HG03460 (cell line): ENCODE results near the gene NBAS.
"Not testable (repeated sequence)": the region's sequence is repeated elsewhere in the genome, so short reads cannot be mapped to it uniquely, and the experiment has no call there.

Experiments used
- ATAC-seq: cut with Tn5 transposase; IDR thresholded peaks from one replicate; pipeline ENCODE4 v1.9.1; 2021; ENCODE audit not compliant: unreplicated experiment

Gene NBAS

DNA sequence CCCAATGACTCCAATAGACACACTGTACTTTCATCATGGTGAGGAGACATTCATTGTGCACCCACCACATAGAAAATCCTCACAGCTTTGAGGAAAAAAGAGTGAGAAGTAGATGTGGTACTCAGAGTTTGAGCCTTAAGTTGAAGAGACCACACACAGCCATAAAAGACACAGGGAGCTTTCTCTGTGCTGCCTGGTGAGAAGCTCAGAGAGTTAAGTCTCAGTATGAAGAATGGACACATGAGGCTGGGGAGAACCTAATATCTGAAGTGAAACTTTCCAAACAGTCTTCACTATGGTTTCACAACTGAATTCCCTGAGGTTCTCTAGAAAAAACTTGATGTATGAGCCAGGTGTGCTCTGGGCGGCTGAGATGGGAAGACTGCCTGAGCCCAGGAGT is 237.9 kb downstream of the NBAS start:
- no peak for ATAC-seq

DNA sequence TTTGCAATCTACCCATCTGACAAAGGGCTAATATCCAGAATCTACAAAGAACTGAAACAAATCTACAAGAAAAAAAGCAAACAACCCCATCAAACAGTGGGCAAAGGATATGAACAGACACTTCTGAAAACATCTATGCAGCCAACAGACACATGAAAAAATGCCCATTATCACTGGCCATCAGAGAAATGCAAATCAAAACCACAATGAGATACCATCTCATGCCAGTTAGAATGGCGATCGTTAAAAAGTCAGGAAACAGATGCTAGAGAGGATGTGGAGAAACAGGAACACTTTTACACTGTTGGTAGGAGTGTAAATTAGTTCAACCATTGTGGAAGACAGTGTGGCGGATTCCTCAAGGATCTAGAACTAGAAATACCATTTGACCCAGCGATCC is 239.7 kb downstream of the NBAS start:
- not testable (repeated sequence) for ATAC-seq

DNA sequence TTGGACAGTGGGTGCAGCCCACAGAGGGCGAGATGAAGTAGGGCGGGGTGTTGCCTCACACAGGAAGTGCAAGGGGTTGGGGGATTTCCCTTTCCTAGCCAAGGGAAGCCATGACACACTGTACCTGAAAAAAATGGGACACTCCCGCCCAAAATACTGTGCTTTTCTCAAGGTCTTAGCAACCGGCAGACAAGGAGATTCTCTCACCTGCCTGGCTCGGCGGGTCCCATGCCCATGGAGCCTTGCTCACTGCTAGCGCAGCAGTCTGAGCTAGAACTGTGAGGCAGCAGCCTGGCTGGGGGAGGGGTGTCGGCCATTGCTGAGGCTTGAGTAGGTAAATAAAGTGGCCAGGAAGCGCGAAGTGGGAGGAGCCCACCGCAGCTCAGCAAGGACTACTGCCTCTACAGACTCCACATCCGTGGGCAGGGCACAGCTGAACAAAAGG is 244.7 kb downstream of the NBAS start:
- no peak for ATAC-seq

DNA sequence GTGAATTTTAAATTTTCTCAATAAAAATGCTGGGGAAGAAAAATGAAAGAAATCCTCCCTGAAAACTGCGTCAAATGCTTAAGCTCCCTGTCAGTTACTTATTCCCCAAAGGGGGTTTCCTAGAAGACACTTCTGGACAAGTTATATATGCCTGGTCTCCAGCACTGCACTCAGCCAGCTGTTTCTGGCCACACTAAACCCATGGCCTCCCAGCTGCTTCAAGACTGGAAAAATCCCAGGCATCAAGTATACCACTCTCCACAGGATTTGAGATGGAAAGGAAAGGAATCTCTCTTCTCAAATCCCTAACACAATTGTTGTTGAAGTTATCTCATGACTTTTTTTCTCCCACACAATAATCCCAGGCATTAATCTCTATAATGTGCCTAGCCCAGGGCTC is 245.7 kb downstream of the NBAS start:
- ATAC-seq = no peak

DNA sequence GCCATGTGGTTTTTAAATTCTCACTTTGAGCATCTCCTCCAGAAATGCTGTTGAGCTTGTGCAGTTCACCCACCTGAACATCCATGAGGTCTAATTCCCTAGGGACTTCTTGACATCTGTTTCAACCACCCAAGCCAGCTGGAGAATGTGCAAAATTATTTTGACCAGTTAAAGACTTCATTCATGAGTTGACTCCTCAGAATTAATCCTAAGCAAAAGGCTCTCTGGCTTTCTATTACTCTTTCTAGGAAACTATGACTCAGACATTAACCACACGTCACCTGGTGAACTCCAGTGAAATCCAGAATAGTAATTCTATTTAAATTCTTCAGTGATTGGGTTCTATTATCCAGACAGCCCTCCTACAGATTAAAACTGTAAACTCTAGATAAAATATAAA is 247.5 kb downstream of the NBAS start:
- peak; percentile 68 for ATAC-seq

DNA sequence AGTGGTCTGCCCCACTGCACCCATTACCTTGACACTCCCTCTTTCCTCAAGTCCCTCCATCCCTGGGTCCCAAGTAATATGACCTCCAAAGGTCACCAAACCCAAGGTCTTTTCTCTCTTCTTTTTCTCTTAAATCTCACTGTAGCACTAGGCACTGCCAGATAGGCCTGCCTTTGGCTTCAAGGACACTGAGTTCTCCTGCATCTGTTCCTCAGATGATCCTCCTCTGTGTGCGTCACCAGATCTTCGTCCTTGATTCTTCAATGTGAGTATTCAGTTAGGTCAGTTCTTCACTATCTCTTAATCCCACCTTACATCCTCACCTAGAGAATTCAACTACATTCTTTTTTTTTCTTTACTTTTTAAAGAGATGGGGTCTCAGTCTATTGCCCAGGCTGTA is 249.2 kb downstream of the NBAS start:
- ATAC-seq = no peak

DNA sequence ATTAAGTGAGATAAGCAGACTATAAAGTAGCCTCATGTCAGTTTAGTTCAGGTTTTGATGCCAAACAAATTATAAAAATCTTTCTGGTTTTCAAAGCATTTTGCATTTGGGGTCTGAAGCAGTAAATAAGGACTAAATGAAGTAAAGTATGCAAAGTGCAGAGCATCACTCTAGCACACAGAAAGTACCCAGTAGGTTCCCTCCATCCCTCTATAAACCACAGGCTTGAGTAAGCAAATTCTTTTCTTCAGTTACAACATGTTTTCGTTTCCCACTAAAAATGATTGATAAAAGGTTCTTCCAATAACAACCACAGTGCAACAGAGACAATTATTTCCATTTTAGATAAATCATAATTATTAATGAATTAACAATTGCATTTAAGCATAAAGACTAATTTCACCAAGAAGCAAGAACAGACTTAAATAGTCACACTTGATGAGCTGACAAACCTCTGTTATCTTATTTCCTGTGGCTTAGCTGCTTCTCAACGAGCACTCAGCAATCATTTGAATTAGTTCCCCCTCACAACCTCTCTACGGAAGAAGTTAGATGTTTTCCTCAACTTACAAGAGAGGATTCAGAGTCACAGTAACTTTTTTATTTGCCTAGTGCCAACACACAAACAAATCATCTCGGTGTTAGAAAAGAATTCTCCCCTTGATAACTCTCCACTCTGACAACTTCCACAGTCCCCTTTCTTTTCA is 249.8 kb downstream of the NBAS start:
- ATAC-seq = peak; percentile 61

DNA sequence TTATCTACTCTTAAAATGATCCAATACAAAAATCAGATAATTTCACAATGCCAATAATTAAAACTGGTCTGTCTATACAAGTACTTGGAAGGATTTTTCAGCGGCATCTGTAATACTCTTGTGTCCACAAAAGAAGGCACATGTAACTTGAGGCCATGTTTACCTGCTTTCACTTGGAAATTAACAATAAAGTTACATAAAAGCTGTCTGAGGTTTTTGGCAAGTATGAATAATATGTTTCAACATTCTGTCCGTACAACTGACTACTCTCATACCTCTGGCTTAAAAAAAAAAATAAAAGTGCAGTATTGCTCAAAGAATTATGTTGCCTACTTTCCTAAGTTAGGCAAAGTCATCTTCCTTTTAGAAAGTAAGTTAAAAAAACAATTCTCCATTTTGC is 253.6 kb downstream of the NBAS start:
- ATAC-seq = no peak

DNA sequence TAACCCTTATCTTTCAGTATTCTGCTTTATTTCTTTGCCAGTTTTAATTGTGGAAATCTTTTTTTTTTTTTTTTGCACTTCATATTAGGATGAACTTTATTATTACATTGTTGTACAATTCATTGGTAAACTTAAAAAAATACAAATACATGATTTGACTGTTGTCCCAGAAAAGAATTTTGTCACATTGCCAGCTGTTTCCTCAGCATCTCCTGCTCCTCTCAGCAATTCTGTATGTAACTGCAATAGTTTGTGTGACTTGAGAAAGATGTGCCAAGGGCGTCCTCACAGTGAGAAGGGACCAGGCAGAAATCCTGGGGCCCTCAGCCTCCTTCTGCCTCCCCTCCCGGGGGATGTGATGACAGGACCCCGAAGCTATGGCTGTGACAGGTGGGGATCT is 254.4 kb downstream of the NBAS start:
- ATAC-seq = no peak

DNA sequence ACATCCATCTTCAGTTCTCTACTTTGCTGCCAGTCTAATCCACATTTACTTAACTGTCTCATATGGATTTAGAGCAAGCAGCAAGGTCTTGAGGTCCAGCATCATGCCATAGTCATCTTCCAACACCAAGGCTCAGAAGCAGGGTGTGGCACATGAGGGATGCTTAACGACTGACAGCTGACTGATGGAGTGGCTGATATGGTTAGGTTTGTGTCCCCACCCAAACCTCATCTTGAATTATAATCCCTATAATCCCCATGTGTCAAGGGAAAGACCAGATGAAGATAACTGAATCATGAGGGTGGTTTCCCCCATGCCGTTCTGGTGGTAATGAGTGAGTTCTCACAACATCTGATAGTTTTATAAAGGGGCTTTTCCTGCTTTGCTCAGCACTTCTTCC is 257.3 kb downstream of the NBAS start:
- ATAC-seq = no peak

DNA sequence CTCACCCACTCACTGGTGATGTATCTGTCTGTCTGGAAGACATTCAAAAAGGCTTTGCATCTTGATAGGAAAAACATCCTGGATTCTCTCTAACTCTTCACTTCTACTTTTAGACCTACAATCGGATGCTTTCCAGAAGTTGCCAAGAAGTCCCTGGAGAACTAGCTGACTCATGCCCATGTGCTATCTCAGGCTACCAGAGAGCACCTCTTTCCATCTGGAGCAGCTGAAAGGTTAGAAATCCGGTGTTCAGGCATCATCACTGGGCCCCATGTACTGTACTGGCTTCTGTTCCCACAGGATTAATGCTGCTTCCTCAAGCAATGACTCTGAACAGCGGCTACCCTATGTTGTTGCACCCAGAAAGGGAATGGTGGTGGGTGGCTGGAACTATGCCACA is 259.0 kb downstream of the NBAS start:
- ATAC-seq = no peak

DNA sequence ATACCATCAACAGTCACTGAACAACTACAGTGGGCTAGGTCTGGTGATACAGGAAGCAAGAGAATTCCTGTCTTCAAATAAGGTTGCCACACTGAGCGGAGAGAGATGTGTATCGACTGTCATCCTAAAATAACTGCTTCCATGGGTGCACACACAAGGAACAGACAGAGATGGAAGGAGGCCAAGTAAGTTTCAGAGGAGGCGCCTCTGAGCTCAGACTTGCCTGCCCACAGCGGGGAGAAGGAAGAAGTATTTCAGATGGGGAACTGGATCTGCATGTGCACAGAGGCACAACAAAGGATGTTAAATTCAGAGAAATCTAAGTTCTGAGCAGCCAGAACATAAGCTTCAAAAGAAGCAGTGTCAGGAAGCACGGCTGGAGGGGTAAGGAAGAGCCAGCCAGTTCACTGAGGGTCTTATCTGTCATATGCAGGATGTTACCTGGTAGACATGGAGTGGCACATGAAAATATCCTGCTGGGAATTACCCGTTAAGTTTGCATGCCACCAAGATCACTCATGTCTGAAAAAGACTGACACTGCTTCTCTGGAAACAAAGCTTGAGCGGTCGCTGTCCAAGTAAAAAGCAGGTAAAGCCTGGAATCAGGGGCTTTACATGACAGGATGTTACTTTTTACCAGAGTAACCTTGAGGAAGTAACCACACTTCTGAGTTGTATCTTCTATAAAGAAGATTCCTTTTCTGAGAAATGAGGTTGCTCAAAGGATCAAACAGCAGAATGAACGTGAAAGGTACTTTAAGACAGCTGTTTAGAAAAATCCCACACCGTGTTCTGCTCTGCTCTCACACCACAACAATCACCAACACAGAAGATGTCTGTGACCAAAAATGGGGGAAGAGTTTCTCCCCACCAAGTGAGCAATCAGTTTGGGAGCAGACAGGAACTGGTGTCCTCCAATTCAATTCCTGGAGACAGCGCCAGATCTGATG is 260.2 kb downstream of the NBAS start:
- no peak for ATAC-seq

DNA sequence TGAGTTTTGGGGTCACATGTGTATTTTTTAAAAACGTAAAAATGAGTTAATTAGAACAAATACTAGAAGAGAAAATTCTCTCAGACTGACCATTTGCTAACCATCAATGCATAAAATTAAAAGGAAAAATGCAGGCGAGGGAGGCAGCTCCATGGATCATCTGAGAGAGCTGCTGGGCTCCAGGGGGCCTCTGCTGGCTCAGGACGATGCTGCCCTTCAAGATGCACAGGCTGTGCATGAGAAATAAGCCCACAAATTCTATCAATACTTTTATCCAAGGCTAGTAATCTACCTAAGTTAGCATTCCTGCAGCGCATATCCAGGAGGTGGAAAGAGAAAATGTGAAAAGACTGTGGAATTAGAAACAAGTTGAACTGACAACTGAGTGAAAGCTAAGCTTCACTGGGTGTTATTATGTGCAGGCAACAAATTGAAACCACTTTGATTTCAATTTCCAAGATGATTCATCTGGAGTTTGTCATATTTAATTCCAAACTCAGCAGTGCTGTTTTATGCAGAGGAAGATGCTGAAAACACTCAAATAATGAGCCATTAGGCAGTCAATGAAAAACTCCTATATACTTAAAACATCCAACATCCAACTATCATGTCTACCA is 261.1 kb downstream of the NBAS start:
- no peak for ATAC-seq

DNA sequence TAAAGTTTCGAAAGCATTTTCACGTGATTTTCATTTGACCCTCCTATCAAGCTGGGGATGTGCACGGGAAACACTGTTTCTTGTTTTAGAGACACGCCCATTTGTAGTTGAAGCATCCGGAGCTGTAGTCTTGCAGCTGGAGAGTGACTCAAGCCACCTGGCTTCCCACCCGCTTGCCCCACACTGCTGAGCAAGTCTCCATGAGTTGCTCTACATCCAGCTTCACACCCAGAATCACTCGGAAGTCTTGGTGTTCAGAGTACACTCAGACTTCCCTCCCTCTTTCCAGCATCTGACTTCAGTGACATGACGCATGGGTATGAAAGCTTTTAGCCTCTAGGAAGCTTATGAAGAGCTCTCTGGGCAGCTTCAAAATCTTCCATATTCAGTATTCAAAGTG is 262.4 kb downstream of the NBAS start:
- no peak for ATAC-seq

DNA sequence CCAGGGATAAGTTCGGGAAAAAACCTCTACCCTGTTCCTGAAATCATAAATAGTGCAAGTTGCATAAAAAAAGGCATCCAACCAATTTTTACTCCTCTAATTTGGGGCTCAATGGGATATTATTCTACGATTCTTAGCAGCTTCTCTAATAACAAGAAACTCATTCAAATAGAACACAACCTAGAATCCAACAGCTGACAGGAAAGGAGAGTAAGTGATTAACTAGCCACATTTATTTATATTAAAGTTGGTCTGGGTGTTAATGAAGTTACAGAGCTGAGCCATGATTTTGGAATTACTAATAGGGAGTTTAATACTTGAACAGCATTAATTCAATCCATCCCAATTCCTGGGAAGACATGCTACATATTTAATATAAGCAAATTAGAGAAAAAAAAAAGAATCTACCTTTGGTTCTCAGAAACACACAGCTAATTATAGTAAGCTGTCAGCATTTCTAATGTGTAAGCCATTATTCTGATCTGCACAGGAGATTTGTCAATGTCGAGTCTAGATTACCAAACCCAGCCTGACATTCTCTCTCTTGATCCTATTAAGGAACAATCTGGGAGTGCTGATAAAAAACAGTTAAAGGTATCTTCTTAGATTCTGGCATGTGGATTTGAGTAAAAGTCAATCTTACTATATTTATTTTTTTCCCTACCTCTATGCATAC is 267.7 kb downstream of the NBAS start:
- peak; percentile 91 for ATAC-seq

DNA sequence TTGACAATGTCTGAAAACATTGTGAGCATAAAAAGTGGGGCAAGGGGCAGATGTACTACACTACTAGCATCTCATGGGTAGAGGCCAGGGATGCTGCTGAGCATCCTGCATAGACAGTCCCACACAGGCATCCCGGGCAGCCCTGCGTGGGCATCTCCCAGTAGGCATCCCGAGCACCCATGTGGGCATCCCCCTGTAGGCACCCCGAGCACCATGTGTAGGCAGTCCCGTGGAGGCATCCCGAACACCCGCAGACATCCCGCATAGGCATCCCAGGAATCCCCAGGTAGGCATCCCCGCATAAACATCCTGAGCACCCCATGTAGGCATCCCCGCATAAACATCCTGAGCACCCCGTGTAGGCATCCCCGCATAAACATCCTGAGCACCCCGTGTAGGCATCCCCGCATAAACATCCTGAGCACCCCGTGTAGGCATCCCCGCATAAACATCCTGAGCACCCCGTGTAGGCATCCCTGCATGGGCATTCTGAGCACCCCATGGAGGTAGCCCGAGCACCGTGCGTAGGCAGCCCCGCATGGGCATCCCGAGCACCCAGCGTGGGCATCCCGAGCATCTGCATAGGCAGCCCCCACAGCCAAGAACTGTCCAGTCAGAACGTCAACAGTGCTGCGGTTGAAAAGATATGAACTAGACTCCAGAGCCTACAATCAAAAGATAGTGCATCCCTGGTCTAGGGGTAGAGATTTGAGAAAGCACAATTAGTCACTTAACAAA is 273.5 kb downstream of the NBAS start:
- no peak for ATAC-seq

DNA sequence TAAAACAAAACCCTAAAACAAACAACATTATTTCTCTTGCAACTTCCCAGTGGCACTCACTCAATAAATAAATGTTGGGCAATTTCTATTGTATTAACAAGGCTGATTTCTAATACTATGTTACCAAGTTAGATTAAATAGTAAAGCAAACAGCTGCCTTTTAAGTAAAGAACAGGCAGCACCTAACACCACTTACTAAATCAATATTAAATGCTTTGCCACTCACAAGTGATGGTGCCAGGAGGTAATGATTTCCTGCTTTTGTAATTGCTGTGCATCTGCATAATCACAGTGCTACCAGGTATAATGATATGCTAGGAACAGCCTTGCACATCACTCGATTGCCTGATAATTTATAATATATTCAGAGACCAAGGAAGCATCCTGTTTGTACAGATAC is 276.5 kb downstream of the NBAS start:
- ATAC-seq = no peak

DNA sequence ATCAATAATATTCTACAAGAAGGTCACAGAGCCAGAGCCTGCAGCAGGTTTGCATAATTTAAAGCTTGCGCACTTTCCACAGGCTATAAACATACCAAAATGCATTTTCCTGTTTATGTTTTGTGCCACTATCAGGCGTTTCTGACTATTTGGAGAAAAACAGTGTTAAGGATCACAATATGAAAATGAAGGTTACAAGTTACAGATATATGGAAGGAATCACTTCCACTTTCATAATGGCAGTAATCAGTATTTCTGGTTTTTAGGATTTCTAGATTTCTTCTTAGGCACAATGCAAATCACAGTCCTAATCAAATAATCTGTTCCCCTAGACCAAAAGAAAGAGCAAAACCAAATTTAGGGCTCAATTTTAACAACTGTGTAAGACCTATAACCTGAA is 279.5 kb downstream of the NBAS start:
- ATAC-seq = no peak

DNA sequence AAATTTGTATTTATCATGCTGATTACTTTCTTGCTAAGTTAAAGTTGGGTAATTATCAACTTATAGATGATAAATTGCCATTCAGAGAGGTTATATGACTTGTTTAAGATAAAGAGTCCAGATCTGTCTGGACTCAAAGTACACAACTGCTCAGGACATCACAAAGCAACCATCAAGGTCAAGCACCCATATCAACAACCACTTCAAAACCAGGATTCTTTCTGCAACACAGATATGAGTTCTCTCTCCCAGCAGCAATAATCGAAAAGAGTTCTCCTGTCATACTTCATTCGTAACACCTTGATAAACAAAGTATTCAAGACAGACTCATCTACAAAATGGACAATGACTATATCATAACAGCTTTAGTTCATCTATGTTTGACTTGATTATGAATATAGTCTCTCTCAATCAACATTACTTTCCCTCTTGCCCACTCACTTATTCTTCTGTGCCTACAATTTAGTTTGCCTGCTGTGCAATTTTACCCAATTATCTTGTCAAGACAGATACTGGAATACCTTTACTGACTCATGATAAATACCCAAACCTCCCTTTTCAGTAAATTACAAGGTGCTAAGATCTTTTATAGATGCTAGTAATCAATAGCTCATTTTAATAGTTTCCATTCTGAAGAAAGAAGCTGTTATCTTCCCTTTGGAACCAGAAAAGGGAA is 281.8 kb downstream of the NBAS start:
- no peak for ATAC-seq

DNA sequence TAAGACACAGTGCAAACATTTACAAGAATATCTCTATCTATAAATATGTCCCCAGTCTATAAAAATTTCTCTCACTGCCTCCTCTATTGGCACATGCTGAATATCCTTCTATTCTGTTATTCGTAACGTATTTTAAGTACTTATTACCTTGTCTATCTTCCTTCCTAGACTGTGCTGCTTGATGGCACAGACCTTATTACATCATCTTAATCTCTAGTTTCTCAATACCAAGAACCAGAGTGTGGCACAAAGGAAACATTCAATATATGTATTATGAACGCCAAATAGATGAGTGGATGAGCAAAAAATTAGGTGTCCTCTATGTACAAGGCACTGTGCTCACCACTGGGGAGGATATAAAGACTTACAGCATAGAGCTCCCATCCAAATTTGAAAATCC is 282.8 kb downstream of the NBAS start:
- ATAC-seq = no peak
